NCI-H146 treated with DMSO at 0.1 percent for 48 hours (cell line): ENCODE results near the gene KCNJ4.

Experiments used
- DNase-seq: peaks from one replicate; lab custom pipeline; 2025; ENCODE audit not compliant: unreplicated experiment; lab: John Stamatoyannopoulos, UW

The KCNJ4 gene

DNA sequence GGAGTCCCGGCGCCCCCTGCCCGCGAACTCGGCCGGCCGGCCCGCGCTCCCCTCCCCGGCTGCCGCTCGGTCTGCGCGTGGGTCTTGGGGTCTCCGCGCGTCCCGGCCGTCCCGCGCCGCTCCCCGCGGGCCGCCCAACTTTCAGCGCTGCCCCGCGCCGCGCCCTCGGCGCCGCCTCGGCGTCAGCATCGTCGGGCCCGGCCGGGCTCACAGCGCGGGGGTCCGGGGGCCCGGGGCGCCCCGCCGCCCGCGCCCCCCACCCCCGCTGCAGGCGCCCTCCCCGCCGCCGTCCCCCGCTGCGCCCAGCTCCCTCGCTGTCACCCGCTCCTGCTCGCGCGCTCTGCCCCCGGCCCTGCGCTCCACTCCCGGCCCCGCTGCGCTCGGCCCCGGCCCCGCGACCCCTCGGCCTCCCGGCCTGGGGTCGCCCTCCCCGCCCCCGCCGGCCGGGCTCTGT lies at the start of gene KCNJ4:
Gene KCNJ4 (minus strand): TSS at position 124 of the 454 bp plus-strand sequence. CDS start 27,067 bp downstream, outside the sequence.
- DNase-seq, result no peak

DNA sequence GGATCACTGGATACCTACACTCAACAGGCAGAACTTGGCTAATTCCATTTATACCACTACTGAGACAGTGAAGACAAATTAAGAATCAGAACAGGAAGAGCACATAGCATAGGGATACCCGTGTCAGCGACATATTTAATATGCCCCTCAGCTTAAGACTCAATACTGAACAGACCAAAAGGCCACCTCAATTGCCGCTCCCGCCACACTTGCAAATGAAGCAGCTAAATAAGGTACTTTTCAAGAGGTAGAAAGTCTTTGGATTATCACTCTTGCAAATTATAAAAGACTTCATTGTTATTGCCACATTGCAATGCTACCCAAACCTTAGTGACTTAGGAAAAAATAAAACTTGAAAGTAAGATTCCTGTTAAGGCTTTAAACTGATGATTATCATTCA lies 48.0 kb upstream of the KCNJ4 start:
- no peak for DNase-seq

DNA sequence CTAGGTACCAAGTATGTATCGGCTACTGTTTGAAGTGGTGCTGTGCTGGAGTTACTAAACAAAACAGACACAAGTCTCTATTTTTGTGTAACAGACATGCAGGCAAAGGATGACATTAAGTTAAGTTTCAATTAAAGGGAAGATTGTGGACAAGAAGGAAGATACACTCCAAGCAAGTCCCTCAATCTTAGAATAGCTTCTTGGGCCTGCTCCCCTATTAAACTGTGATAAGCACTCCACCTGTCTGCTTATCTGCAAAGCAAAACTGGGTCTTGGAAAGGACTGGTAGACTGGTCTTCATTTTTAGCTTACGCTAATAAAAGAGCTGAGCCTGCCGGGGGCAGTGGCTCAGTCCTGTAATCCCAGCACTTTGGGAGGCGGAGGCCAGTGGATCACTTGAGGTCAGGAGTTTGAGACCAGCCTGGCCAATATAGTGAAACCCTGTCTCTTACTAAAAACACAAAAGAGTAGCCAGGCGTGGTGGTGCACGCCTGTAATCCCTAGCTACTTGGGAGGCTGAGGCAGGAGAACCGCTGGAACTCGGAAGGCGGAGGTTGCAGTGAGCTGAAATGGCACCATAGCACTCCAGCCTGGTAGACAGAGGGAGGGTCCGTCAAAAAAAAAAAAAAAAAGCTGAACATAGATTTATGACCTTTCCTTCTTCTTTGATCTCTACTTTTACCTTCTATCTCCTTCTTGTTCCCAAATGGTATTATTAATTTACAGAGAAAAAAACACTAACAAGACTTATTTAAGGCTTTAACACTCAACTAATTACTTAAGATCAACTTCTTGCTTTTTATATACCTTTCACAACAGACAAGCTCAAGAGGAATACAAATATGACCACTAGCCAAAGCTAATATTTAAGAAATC lies 47.0 kb upstream of the KCNJ4 start:
- no peak for DNase-seq

DNA sequence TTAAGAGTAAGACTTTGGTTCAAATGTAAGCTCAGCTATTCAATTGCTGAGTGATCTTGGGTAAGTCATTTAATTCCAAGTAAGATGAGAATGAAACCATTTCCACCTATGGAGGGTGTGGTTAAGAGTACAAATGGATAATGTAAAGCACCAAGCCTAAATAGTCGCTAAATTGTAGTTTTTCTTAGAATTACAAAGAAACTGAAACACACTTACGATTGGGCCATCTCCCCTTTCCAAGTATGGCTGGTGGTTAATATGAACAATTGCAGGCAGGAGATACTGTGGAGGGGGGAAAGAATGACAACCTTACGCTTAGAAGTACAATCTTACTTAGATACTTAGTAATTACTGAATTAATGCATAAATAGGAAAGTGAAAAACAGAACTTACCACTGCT lies 42.9 kb upstream of the KCNJ4 start:
- no peak for DNase-seq

DNA sequence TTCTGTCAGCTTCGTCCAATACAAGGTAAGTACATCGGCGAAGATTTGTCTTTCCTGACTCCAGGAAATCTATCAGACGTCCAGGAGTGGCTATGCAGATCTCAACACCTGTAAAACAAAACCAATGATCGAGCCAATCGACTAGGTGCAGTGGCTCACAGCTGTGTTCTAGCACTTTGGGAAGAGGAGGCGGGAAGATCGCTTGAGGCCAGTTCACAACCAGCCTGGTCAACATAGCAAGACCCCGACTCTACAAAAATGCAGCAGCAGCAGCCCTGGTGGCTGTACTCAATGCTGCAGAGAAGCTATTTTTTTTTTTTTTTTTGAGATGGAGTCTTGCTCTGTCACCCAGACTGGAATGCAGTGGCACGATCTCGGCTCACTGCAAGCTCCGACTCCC lies 39.9 kb upstream of the KCNJ4 start:
- DNase-seq, result no peak

DNA sequence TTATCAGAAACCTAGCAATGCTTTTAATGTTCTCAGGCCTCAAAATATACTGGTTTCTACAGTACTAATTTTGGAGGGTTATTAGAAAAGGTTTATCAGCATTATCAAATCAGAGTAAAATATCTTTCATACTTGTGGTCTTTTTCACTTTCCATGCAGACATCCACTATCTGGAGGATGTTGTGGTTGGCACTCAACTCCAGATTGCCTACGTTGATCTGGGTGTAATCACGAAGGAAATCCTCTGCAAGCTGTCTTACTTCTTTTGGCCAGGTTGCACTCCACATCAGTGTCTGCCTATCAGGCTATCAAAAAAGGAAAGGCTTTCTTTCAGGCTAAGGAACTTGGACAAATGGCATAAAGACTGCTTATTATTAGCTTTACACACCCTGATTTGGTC lies 39.5 kb upstream of the KCNJ4 start:
- DNase-seq, result no peak

DNA sequence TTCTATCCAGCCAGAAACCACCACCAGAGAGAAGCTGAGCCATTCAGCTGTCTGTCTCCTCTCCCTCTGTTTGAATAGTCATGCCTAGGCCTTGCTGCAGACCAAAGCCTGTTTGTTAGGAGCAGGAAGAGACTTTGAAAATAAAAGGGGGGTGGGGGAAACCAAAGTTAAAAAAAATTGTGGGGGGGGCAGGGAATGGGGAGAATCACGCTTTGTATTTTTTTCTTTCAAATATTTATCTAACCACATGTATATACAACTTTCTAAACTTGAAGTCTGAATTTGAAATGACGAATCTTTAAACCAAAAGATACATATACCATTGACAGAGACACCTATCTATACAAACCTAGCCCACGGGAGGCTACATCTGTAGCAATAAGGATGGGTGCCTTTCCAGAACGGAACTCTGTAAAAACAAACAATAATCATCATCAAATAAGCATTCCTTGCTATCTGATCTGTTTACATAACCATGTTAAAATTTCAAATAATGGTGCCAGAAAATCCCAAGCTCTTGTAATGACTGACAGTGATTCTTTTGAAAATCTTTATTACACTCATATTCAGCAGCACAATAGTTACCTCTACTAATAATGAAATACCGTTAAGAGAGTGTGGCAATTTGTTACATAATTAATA lies 36.8 kb upstream of the KCNJ4 start:
- no peak for DNase-seq

DNA sequence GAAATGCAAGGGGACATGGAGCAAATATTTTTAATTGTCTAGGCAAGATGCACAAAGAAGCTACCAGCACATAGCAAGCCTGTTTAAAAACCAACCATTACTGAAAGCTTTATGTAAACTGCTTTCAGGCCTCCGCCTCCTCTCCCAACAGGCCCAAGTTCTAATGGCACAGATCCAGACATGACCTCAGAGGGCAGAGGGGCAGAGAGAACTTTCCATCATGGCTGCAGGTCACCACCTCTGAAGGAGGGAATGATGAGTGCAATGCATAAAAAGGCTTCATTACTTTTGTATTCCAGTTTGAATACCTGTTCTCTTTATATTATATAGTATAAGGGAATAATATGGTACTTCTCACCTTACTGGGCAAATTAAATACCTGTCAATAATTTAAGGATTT lies 35.9 kb upstream of the KCNJ4 start:
- DNase-seq, result no peak

DNA sequence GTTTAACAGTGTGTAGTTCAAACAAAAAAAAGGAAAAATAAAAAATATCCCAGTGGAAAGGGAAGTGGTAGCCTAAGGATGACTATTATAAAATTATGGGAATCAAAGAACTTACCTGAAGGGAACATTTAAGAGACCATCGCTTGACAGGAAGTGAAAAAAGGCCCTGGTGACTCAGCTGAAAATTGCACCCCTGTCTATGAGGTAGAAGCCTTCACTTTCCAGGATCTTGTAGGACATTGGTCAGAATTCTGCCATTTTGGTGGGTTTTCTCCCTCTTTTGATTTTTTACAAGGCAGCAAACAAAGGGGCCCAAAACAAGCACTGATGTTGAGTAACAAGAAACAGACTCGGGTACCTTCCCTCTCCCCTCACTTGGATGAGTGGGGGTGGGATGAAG lies 35.5 kb upstream of the KCNJ4 start:
- no peak for DNase-seq

DNA sequence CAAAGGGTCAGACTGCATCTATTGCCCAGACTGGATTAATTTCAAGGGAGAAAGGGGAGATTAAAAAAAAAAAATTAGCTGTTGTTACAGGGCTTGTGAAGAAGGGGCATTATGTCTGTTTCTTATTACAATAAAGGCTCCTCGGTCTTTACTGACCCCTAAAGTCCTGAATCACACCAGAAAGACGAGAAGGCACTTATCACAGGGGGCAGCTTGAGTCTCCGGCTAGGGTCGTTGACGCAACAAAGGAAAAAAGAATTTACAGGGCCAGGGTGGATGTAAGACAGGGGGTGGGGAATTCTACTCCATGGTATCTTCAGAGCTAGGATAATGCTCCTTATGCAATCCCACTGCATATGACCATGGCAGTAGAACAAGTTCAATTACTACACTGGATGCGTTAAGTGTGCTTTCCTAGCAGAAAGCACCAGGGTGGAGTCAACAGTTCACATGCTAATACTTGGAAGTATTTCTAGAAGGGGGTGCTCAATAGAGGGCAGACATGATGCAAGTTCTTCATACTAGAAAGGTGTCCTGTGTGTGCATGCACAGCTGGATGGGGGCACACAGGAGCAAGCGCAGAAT lies 34.7 kb upstream of the KCNJ4 start:
- no peak for DNase-seq

DNA sequence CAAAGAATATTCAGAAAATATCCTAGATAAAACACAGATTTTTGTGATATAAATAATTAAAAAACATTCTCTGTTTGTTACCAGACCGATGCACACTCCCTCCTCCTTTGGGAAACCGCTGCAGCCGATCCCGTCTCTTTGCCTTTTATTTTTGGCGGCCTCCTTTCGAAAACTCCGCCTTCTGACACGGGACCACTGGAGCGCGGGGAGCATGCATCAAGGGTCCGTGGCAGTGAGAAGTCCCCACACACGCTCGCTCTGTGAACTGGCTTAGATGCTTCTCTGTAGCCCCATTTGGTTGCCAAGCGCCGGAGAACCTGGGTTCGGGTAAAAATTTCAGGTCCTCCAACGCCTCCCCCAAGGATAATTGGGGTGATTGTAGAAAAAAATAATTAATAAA lies 34.1 kb upstream of the KCNJ4 start:
- no peak for DNase-seq

DNA sequence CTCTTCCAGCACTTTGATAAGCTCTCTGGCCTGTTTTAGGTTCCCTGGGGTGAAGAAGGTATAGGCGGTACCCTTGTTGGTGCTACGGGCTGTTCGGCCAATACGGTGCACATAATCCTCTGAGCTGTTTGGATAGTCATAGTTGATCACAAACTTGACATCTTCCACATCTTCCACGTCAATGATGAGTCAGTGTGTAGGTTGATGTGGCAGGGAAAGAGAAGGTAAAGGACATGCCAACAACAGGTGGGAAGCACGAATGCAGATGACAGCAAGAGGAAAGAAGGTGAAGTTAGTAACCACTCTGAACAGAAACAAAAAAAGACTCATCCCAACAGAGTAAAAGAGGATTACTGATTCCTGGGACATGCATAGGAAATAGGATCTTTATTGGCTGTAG lies 32.9 kb upstream of the KCNJ4 start:
- DNase-seq, result no peak

DNA sequence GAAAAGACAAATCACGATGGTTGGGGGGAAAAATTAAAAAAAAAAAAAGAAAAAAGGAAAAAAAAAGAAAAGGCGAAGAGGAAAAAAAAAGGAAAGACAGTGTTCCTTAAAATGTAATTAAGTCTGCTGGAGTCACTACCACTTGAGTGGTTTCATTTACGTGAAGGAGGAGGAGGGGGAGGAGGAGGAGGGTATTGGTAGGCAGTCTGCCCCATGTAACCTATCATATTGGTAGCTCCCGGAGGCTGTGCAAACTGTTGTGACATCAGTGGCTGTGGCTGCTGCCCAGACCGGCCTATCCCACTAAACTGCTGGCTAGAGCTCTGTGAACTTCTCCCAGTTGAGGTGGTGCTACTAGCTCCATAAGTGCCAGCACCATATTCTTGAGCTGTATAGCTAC lies 30.8 kb upstream of the KCNJ4 start:
- DNase-seq, result no peak

DNA sequence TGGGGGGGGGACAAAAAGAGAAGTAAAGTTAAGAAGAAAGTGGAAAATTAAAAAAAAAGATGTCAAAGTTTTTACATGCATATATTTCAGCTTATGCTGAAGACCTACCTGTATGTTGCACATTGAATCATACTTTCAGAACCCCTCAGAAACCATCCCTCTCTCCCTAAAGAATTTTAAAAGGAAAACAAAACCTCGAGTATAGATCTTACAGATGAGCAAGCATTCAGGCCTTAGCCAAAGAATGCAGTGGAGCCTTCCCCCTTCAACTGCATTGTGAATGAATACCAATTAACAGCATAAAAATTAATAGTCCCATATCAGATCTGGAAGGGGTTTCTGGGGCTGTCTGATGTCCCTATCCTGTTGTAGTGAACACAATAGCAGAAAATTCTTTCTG lies 29.2 kb upstream of the KCNJ4 start:
- DNase-seq, result no peak

DNA sequence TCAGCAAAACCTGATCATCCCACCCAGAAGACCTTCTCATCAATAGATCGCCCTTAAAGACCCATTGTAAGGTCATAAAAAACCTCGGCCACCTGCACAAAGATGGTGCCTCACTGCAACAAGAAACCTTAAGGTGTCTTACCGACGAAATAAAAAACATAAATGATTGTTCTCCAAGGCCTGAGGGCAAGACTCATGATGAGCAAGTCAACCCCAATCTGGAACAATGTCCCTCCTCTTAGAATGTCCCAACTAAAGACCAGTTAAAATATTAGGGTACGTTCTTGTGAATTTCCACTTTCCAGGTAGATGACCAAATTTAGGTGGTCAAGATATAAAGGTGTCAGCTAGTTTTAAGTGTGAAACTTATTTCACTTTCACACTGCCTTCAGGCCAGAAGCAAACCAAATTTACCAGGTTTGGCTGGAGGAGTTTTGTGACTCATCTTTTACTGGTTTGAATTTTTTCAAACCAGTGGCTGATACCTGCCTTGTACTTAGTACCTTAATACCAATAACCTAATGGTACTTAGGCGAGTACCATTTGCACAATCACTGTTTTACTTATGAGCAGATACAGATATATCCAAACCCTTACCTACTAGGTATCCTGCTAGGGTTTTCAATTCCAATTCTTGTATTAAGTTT lies 27.8 kb upstream of the KCNJ4 start:
- DNase-seq, result no peak

DNA sequence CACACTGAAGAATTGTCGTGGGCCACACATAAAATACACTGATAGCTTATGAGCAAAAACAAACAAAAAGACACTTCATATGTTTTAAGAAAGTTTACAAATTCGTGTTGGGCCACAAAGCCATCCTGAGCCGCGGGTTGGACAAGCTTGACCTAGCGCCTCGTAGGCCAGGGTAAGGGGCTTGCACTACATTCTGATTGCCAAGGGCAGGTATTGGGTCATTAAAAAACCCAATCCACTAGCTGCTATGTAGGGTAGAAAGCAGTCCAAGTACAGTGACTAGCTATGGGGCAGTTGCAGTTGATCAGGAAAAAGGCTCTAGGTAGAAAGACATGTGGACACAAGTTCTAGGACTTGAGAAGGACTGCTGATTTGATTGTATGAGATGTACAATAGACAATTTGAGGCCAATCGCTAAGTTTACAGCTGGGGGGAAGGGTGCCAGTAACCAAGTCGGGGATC lies 26.9 kb upstream of the KCNJ4 start:
- DNase-seq, result no peak

DNA sequence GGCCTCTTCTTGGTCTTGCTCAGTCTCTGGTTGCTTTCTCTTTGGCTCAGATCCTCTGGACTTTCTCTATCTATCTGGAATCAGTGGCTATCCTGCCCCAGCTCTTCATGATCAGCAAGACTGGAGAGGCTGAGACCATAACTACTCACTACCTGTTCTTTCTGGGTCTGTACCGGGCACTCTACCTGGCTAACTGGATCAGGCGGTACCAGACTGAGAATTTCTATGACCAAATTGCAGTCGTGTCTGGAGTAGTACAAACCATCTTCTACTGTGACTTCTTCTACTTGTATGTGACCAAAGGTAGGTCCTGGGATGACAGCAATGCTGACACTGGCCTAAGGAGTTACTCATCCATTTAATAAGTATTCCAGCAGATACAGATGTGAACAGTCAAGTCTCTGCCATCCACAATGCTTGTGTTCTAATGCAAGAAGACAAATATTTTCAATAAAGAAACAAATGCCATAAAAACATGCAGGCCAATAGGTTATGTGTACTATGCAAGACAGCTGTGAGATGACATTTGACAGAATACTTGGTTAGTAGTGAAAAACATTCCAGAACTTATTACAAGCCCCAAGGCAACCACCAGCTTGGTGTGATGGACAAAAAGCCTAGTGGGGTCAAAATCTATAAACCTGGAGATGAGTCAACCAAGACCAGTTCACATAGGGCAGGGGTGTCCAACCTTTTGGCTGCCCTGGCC lies 26.3 kb upstream of the KCNJ4 start:
- DNase-seq, result no peak

DNA sequence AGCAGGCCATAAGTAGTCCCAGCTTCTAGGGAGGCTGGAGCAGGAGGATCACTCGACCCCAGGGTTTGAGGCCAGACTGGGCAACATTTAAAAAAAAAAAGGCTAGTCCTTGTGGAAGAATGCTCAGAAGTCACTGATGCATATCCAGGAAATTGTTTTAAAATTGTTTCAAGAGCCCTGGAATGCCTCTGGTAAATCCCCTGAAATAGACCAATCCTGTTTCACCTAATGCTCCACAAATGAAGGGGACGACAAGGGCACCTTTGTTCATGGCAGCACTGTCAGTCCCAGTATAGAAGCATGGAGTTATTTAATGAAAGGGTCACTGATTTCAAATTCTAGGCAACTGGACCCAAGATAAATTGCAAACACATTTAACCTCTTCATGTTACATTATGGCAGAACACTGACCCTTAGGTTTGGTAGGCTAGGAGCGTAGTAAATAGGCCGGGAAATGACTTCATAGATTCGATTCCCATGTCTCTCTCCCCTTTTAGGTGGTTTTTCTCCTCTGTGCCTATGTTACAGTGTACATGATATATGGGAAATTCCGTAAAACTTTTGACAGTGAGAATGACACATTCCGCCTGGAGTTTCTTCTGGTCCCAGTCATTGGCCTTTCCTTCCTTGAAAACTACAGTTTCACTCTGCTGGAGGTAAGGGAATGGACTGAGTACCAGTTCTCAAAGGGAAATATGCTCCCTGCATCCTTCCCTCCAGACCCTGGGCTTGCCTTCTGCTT lies 24.3 kb upstream of the KCNJ4 start:
- DNase-seq, result no peak

DNA sequence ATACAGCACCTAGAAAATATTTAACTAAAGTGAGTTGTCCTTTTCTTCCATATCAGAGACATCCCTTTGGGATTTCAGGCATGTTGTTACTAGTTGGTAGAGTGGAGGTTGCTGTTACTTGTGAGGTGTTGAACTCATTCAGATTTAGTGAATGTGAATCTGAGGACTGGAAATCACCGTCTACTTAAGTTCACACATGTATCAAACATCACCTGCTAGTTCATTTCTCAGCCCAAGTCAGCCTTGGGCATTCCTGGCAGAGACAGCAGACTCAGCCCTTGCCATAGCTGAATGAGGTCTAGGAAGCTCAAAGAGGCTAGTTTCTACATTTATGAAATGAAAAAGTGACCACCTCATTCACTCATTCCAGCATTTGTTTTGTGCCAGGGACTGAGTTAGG lies 22.6 kb upstream of the KCNJ4 start:
- DNase-seq, result no peak

DNA sequence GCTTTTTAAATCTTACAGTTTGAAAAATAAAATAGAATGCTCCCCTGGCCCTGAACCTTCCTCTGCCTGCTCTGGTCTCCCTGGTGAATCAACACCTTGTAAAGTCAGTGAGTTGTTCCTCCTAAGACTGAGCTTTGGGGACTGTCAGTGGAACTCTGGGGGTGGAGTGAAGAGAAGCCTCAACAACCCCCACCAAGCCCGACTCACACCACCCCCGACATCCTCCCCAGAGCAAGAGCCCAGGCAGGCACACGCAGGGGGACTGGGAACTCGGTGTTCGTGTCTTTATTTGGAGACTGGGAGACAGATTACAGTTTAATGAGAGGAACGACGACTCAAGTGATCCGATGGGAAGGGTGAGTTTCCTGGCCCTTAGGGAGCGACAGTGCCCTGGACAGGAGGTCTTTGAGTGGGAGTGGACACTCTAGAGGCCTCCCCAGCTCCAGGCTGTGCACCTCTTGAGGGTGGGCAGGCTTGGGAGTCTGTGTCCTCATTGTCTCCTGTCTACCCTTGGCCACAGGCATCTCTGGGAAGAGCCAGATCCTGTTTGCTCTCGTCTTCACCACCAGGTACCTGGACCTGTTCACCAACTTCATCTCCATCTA lies 19.1 kb upstream of the KCNJ4 start:
- DNase-seq, result no peak
